HG03342 (cell line): ENCODE data around the gene SWT1.
A peak's percentile ranks its signal among the peaks of the same experiment; 100 is the strongest.
"Not testable (repeated sequence)": the region's sequence is repeated elsewhere in the genome, so short reads cannot be mapped to it uniquely, and the experiment has no call there.

ENCODE experiments used
- ATAC-seq: cut with Tn5 transposase; IDR thresholded peaks from one replicate; pipeline ENCODE4 v1.9.1; 2021; ENCODE audit warnings: mild to moderate bottlenecking, moderate library complexity; ENCODE audit not compliant: unreplicated experiment

Gene SWT1

GRCh38 chr1:185170291-185170848, 13.4 kb downstream of the SWT1 start:
- peak; percentile 88 for ATAC-seq

- no peak for ATAC-seq
These were observed 36.8 kb downstream of the SWT1 start for GRCh38 chr1:185193756-185194155.

- ATAC-seq: not testable (repeated sequence)
These were observed 41.7 kb downstream of the SWT1 start for GRCh38 chr1:185198712-185199111.

GRCh38 chr1:185200889-185201288, 43.9 kb downstream of the SWT1 start:
- ATAC-seq: no peak

GRCh38 chr1:185207170-185207569, 50.2 kb downstream of the SWT1 start:
- no peak for ATAC-seq

- ATAC-seq: no peak
These were observed 51.1 kb downstream of the SWT1 start for GRCh38 chr1:185207980-185208602.

- no peak for ATAC-seq
These were observed 51.7 kb downstream of the SWT1 start for GRCh38 chr1:185208626-185209180.

- not testable (repeated sequence) for ATAC-seq
These were observed 52.4 kb downstream of the SWT1 start for GRCh38 chr1:185209357-185209756.

- no peak for ATAC-seq
These were observed 56.1 kb downstream of the SWT1 start for GRCh38 chr1:185213091-185213490.

- no peak for ATAC-seq
These were observed 58.9 kb downstream of the SWT1 start for GRCh38 chr1:185215911-185216310.

- ATAC-seq: no peak
These were observed 67.2 kb downstream of the SWT1 start for GRCh38 chr1:185224132-185224531.

GRCh38 chr1:185227161-185227560, 70.2 kb downstream of the SWT1 start:
- no peak for ATAC-seq

GRCh38 chr1:185228979-185229378, 72.0 kb downstream of the SWT1 start:
- ATAC-seq: no peak

GRCh38 chr1:185229981-185230380, 73.0 kb downstream of the SWT1 start:
- ATAC-seq: no peak

- no peak for ATAC-seq
These were observed 75.9 kb downstream of the SWT1 start for GRCh38 chr1:185232874-185233273.

GRCh38 chr1:185234183-185234582, 77.2 kb downstream of the SWT1 start:
- not testable (repeated sequence) for ATAC-seq

GRCh38 chr1:185237176-185237575, 80.2 kb downstream of the SWT1 start:
- ATAC-seq: not testable (repeated sequence)

- no peak for ATAC-seq
These were observed 80.7 kb downstream of the SWT1 start for GRCh38 chr1:185237661-185238060.

GRCh38 chr1:185238447-185238846, 81.5 kb downstream of the SWT1 start:
- no peak for ATAC-seq

- ATAC-seq: no peak
These were observed 82.9 kb downstream of the SWT1 start for GRCh38 chr1:185239861-185240260.

GRCh38 chr1:185241127-185241526, 84.2 kb downstream of the SWT1 start:
- ATAC-seq: no peak

- ATAC-seq: no peak
These were observed 87.2 kb downstream of the SWT1 start for GRCh38 chr1:185244015-185244747.
